ENCODE measurements around the gene ITGAV. TPM values are rescaled to one million over a fixed set of nuclear protein-coding genes. Genes with fewer than 3 reads are reported as not detected.

Gene ITGAV
- total and polyA plus RNA-seq, 2 of the 4 experiments (the other 2 are of a cell fraction), result 45.8 to 181 TPM

- H3K9me3 ChIP-seq (ENCODE audit: control insufficient read depth, insufficient read depth, low read length), result peaks cover 5% of the 10 kb centered on the region; the same call in 1 of the 2 replicates
- H4K8ac ChIP-seq (ENCODE audit: low read depth in 2 of 2, low read length in 2 of 2), result no peak overlapping the region
- H3K4ac ChIP-seq (ENCODE audit: low read depth, low read length), result no peak overlapping the region; the same call in 1 of the 2 replicates
- no peaks in the 10 kb centered on the region for H3K4me1 ChIP-seq (ENCODE audit: control insufficient read depth, insufficient read depth, low read length)
- H2BK120ac ChIP-seq (ENCODE audit: low read depth, low read length), result no peak overlapping the region
- no peaks in the 10 kb centered on the region for H4K20me1 ChIP-seq (ENCODE audit: insufficient read depth, low read length)
- H3K14ac ChIP-seq (replicated peaks; ENCODE audit: low read depth, low read length), result no peak overlapping the region
- intact Hi-C loops (cut with micrococcal nuclease), result no loop called here
- no peak overlapping the region for H3K23ac ChIP-seq (ENCODE audit: low read depth, low read length)
- H2BK15ac ChIP-seq (ENCODE audit: low read depth, low read length), result no peak overlapping the region
- no peak overlapping the region for H3K56ac ChIP-seq (ENCODE audit: extremely low read depth, insufficient read depth, low read length)
- no peaks in the 10 kb centered on the region for H3K27me3 ChIP-seq (ENCODE audit: control insufficient read depth, insufficient read depth, low read length)
- ChIA-PET POLR2A (ENCODE audit: unreplicated experiment) (no interaction called here), CTCF (no interaction called here)
- H2BK5ac ChIP-seq (ENCODE audit: low read depth, low read length, poor library complexity, severe bottlenecking), result no peak overlapping the region
- peaks cover 0 to 5% of the 10 kb centered on the region in 2 experiments; a peak in 1 of 4 replicates for H3K79me1 ChIP-seq (ENCODE audit: low read depth in 1 of 2, low read length in 2 of 2)
- H4K5ac ChIP-seq (ENCODE audit: low read depth, low read length), result no peak overlapping the region
- H3K9me1 ChIP-seq (ENCODE audit: insufficient read depth, low read length), result no peaks in the 10 kb centered on the region
- H3K9ac ChIP-seq (ENCODE audit: low read depth, low read length), result no peak overlapping the region
- H3K36me3 ChIP-seq (ENCODE audit: control insufficient read depth, insufficient read depth, low read length), result no peaks in the 10 kb centered on the region
- H2BK20ac ChIP-seq (ENCODE audit: low read depth, low read length), result no peak overlapping the region
- H2AK9ac ChIP-seq (replicated peaks; ENCODE audit: low read depth, low read length, poor library complexity), result no peak overlapping the region
- no peak for ATAC-seq (ENCODE audit: low read depth)
- H3K18ac ChIP-seq (ENCODE audit: low read depth, low read length), result no peak overlapping the region
- dilution Hi-C loops (cut with HindIII; ENCODE audit: low sequenced_read_pairs, unreplicated experiment), result no loop called here
- DNase-seq, result no peak
- no peak overlapping the region for H2AFZ ChIP-seq (replicated peaks; ENCODE audit: low read length, poor library complexity)
- TF ChIP-seq MAZ (IDR thresholded peaks at IDR 0.05; ENCODE audit: borderline replicate concordance, low read depth, low read length), result no peak
- TF ChIP-seq SMC3 (IDR thresholded peaks at IDR 0.05; ENCODE audit: low read depth, low read length), result no peak
- no peak for TF ChIP-seq NFE2L2 (IDR thresholded peaks at IDR 0.05; ENCODE audit: low read depth, low read length)
- TF ChIP-seq POLR2A (IDR thresholded peaks at IDR 0.05; ENCODE audit: low read depth, low read length), result no peak
- no peak for TF ChIP-seq RFX5 (IDR thresholded peaks at IDR 0.05; ENCODE audit: low read depth, low read length)
- no peak for TF ChIP-seq FOS (IDR thresholded peaks at IDR 0.05; ENCODE audit: low read depth, low read length)
- TF ChIP-seq, protein P1, sequence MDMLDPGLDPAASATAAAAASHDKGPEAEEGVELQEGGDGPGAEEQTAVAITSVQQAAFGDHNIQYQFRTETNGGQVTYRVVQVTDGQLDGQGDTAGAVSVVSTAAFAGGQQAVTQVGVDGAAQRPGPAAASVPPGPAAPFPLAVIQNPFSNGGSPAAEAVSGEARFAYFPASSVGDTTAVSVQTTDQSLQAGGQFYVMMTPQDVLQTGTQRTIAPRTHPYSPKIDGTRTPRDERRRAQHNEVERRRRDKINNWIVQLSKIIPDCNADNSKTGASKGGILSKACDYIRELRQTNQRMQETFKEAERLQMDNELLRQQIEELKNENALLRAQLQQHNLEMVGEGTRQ (IDR thresholded peaks at IDR 0.05; ENCODE audit: low read depth, low read length), result no peak
- no peak for TF ChIP-seq CHD1 (IDR thresholded peaks at IDR 0.05; ENCODE audit: low read depth, low read length)
- no peak for TF ChIP-seq RCOR1 (IDR thresholded peaks at IDR 0.05; ENCODE audit: insufficient replicate concordance, low read length)
- TF ChIP-seq, protein P2, sequence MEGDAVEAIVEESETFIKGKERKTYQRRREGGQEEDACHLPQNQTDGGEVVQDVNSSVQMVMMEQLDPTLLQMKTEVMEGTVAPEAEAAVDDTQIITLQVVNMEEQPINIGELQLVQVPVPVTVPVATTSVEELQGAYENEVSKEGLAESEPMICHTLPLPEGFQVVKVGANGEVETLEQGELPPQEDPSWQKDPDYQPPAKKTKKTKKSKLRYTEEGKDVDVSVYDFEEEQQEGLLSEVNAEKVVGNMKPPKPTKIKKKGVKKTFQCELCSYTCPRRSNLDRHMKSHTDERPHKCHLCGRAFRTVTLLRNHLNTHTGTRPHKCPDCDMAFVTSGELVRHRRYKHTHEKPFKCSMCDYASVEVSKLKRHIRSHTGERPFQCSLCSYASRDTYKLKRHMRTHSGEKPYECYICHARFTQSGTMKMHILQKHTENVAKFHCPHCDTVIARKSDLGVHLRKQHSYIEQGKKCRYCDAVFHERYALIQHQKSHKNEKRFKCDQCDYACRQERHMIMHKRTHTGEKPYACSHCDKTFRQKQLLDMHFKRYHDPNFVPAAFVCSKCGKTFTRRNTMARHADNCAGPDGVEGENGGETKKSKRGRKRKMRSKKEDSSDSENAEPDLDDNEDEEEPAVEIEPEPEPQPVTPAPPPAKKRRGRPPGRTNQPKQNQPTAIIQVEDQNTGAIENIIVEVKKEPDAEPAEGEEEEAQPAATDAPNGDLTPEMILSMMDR (conservative IDR thresholded peaks at IDR 0.05; ENCODE audit: low read depth, low read length), result no peak
- no peak for TF ChIP-seq MAFK (IDR thresholded peaks at IDR 0.05; ENCODE audit: low read depth, low read length)
- no peak for TF ChIP-seq CEBPB (IDR thresholded peaks at IDR 0.05; ENCODE audit: low read depth, low read length)
- TF ChIP-seq ELK1 (IDR thresholded peaks at IDR 0.05; ENCODE audit: borderline replicate concordance, low read depth, low read length), result no peak
- TF ChIP-seq RAD21 (IDR thresholded peaks at IDR 0.05; ENCODE audit: low read length), result no peak
- TF ChIP-seq BHLHE40 (IDR thresholded peaks at IDR 0.05; ENCODE audit: low read depth, low read length), result no peak
- H4K91ac ChIP-seq (ENCODE audit: insufficient read depth, low read depth, low read length), result no peak overlapping the region
- no peak overlapping the region for H3K4me2 ChIP-seq (ENCODE audit: low read depth, low read length)
- no peak overlapping the region for H2AK5ac ChIP-seq (ENCODE audit: low read depth, low read length)
- H3K27ac ChIP-seq (ENCODE audit: insufficient read depth, low read length), result no peak overlapping the region
- in situ Hi-C loops (cut with MboI; ENCODE audit: low sequenced_read_pairs), result no loop called here
- H3K4me3 ChIP-seq (ENCODE audit: insufficient read depth, low read depth, low read length), result no peak overlapping the region
- no TSS peak for BruUV-seq (replicated peaks)
Observed at GRCh38 chr2:186691231-186691630, 101.4 kb downstream of the ITGAV start.
